Naive thymus-derived CD4-positive, alpha-beta T cell (primary cell): ENCODE data around the gene TM9SF4. TPM values are rescaled to one million over a fixed set of nuclear protein-coding genes. Genes with fewer than 3 reads are reported as not detected.
"Not testable (repeated sequence)": the region's sequence is repeated elsewhere in the genome, so short reads cannot be mapped to it uniquely, and the experiment has no call there.

Source experiments
- ATAC-seq: fragments of 150-1000 bp; cut with Tn5 transposase; 2 replicates; pipeline ENCODE4 v1.10.0; 2021; ENCODE audit warnings: mild to moderate bottlenecking, moderate library complexity
- CTCF ChIA-PET: fragments of 350-600 bp; sonication (Branson Sonifier 250); formaldehyde crosslinking; loops from one replicate; lab custom pipeline; 2021; ENCODE audit warnings: antibody characterized with exemption; lab: Charles Lee
- POLR2A ChIA-PET: fragments of 350-600 bp; sonication (Branson Sonifier 250); formaldehyde crosslinking; loops from one replicate; lab custom pipeline; 2021; ENCODE audit warnings: antibody characterized with exemption, inconsistent platforms; lab: Charles Lee
- DNase-seq, 9 donors: peaks; one replicate each; pipeline versions ENCODE4 v3.0.0 to v3.0.0-alpha.2; 2020 to 2022; ENCODE audit warnings: mixed read lengths in 1 of 9
- H3K27ac ChIP-seq: one replicate; pipeline ENCODE4 v1.7.0; 2013; ENCODE audit warnings: mild to moderate bottlenecking, low read depth, low read length, moderate library complexity
- H3K27me3 ChIP-seq, 2 donors: one replicate each; pipeline ENCODE4 v1.7.0; 2013; ENCODE audit warnings: low read length in 2 of 2, mild to moderate bottlenecking in 2 of 2, moderate library complexity in 2 of 2; ENCODE audit not compliant: control insufficient read depth in 2 of 2, insufficient read depth in 2 of 2
- H3K36me3 ChIP-seq, 3 experiments: 1 replicate in 2 of 3; 2 replicates in 1 of 3; pipeline ENCODE4 v1.7.0; 2013; ENCODE audit warnings: low read length in 3 of 3, mild to moderate bottlenecking in 3 of 3, moderate library complexity in 1 of 3; ENCODE audit not compliant: insufficient read depth in 3 of 3, control insufficient read depth in 2 of 3
- H3K4me1 ChIP-seq, 2 donors: one replicate each; pipeline ENCODE4 v1.7.0; 2013; ENCODE audit warnings: low read length in 2 of 2, mild to moderate bottlenecking in 2 of 2, moderate library complexity in 1 of 2; ENCODE audit not compliant: control insufficient read depth in 2 of 2, insufficient read depth in 2 of 2
- H3K4me3 ChIP-seq: 2 replicates; pipeline ENCODE4 v1.7.0; 2013; ENCODE audit warnings: mild to moderate bottlenecking, low read length
- H3K9me3 ChIP-seq, 3 experiments: 1 replicate in 2 of 3; 2 replicates in 1 of 3; pipeline ENCODE4 v1.7.0; 2013; ENCODE audit warnings: low read length in 3 of 3; ENCODE audit not compliant: control insufficient read depth in 2 of 3
- H3K27ac Mint-ChIP-seq, 9 donors: one replicate each; pipeline ENCODE4 v1.8.0; 2020 to 2022; ENCODE audit warnings: mixed read lengths in 9 of 9, mild to moderate bottlenecking in 8 of 9, moderate library complexity in 5 of 9, inconsistent platforms in 2 of 9
- H3K27me3 Mint-ChIP-seq, 5 donors: one replicate each; pipeline ENCODE4 v1.8.0; 2021 to 2022; ENCODE audit warnings: mixed read lengths in 5 of 5, mild to moderate bottlenecking in 1 of 5
- H3K36me3 Mint-ChIP-seq, 5 donors: one replicate each; pipeline ENCODE4 v1.8.0; 2020 to 2022; ENCODE audit warnings: mixed read lengths in 5 of 5, mild to moderate bottlenecking in 3 of 5, inconsistent platforms in 1 of 5
- H3K4me1 Mint-ChIP-seq, 7 donors: one replicate each; pipeline ENCODE4 v1.8.0; 2020 to 2022; ENCODE audit warnings: mixed read lengths in 7 of 7, mild to moderate bottlenecking in 3 of 7, inconsistent platforms in 1 of 7
- H3K4me3 Mint-ChIP-seq, 10 donors: one replicate each; pipeline ENCODE4 v1.8.0; 2020 to 2022; ENCODE audit warnings: mild to moderate bottlenecking in 10 of 10, mixed read lengths in 10 of 10, moderate library complexity in 6 of 10, inconsistent platforms in 2 of 10
- H3K9me3 Mint-ChIP-seq, 11 donors: one replicate each; pipeline ENCODE4 v1.8.0; 2020 to 2022; ENCODE audit warnings: mixed read lengths in 11 of 11, mild to moderate bottlenecking in 4 of 11, inconsistent platforms in 1 of 11, moderate library complexity in 1 of 11
- intact Hi-C, 2 donors: fragments of 100-400 bp; cut with micrococcal nuclease; formaldehyde crosslinking; loops; one replicate each; pipeline ENCODE4 v1.15.1; 2023
- polyA plus RNA-seq, 2 donors: library from polyadenylated mRNA; unstranded; fragments of 300-500 nt; fragmentation: Illumina TruSeq; gene quantifications; one replicate each; pipeline ENCODE4 v1.2.3, GENCODE V29; 2021
- total RNA-seq, 6 experiments: library from RNA in 5 of 6; stranded (reverse) in 5 of 6; gene quantifications; 1 replicate in 5 of 6; 2 replicates in 1 of 6; pipeline ENCODE4 v1.2.3 and lab custom pipeline; 2021 to 2026

Gene TM9SF4
- total and polyA plus RNA-seq, 7 experiments from 2014 or later: 31.2 to 61.0 (median 41.5) TPM

GRCh38 chr20:32163951-32164350 lies 54.4 kb downstream of the TM9SF4 start:
- no peaks in the 10 kb centered on the region for H3K27me3 Mint-ChIP-seq
- peaks cover 0 to 5% (median 0%) of the 10 kb centered on the region in 11 donors for H3K9me3 Mint-ChIP-seq
- H3K36me3 ChIP-seq: peaks cover 0 to 64% (median 13%) of the 10 kb centered on the region in 3 experiments
- H3K27me3 ChIP-seq: no peaks in the 10 kb centered on the region
- ChIA-PET CTCF (interaction anchor here (0.7 kb wide), 1 partner anchor 955 kb away, joined by 3 read pairs; no protein-coding TSS in a partner anchor), POLR2A (no interaction called here)
- ATAC-seq (no peak), DNase-seq (no peak)
- H3K36me3 Mint-ChIP-seq: peaks cover 10 to 55% (median 34%) of the 10 kb centered on the region in 5 donors
- no peaks in the 10 kb centered on the region for H3K4me1 ChIP-seq
- H3K9me3 ChIP-seq: no peaks in the 10 kb centered on the region
- intact Hi-C loops: no loop called here
- no peak overlapping the region for H3K27ac Mint-ChIP-seq
- no peak overlapping the region for H3K4me3 ChIP-seq
- no peak overlapping the region for H3K4me3 Mint-ChIP-seq
- no peak overlapping the region for H3K27ac ChIP-seq
- peaks cover 0 to 5% (median 0%) of the 10 kb centered on the region in 7 donors for H3K4me1 Mint-ChIP-seq

GRCh38 chr20:32164984-32165735 lies 55.6 kb downstream of the TM9SF4 start:
- Mint-ChIP-seq H3K27ac (no peak overlapping the region), H3K27me3 (no peaks in the 10 kb centered on the region), H3K9me3 (peaks cover 0 to 5% (median 0%) of the 10 kb centered on the region in 11 donors), H3K4me3 (no peak overlapping the region), H3K36me3 (peaks cover 10 to 54% (median 31%) of the 10 kb centered on the region in 5 donors), H3K4me1 (peaks cover 0 to 5% (median 0%) of the 10 kb centered on the region in 7 donors)
- DNase-seq: no peak
- no peak overlapping the region for H3K4me3 ChIP-seq
- POLR2A ChIA-PET: no interaction called here
- peaks cover 0 to 52% (median 13%) of the 10 kb centered on the region in 3 experiments for H3K36me3 ChIP-seq
- CTCF ChIA-PET: interaction anchor here (0.5 kb wide), 1 partner anchor 133 kb away, joined by 3 read pairs; no protein-coding TSS in a partner anchor
- H3K27me3 ChIP-seq: no peaks in the 10 kb centered on the region
- intact Hi-C loops: no loop called here
- ATAC-seq: no peak
- no peak overlapping the region for H3K27ac ChIP-seq
- H3K4me1 ChIP-seq: no peaks in the 10 kb centered on the region
- no peaks in the 10 kb centered on the region for H3K9me3 ChIP-seq

GRCh38 chr20:32165836-32166545 lies 56.5 kb downstream of the TM9SF4 start:
- H3K27ac Mint-ChIP-seq: peak overlapping the region in 1 of 9 donors; percentile 17
- ChIA-PET POLR2A (no interaction called here), CTCF (interaction anchor here (0.5 kb wide), 1 partner anchor 134 kb away, joined by 3 read pairs; no protein-coding TSS in a partner anchor)
- H3K36me3 ChIP-seq: peaks cover 0 to 47% (median 13%) of the 10 kb centered on the region in 3 experiments
- ATAC-seq: no peak
- peaks cover 0 to 5% (median 0%) of the 10 kb centered on the region in 11 donors for H3K9me3 Mint-ChIP-seq
- no peaks in the 10 kb centered on the region for H3K9me3 ChIP-seq
- peaks cover 0 to 5% (median 0%) of the 10 kb centered on the region in 7 donors for H3K4me1 Mint-ChIP-seq
- intact Hi-C loops: no loop called here
- no peaks in the 10 kb centered on the region for H3K4me1 ChIP-seq
- H3K27me3 ChIP-seq: no peaks in the 10 kb centered on the region
- peaks cover 10 to 50% (median 31%) of the 10 kb centered on the region in 5 donors for H3K36me3 Mint-ChIP-seq
- no peaks in the 10 kb centered on the region for H3K27me3 Mint-ChIP-seq
- H3K4me3 Mint-ChIP-seq: no peak overlapping the region
- no peak overlapping the region for H3K4me3 ChIP-seq
- DNase-seq: no peak
- no peak overlapping the region for H3K27ac ChIP-seq

GRCh38 chr20:32167552-32167951 lies 58.0 kb downstream of the TM9SF4 start:
- Mint-ChIP-seq H3K27ac (peak overlapping the region in 5 of 9 donors; percentile 4 to 73 (median 20)), H3K4me3 (no peak overlapping the region), H3K36me3 (peaks cover 7 to 39% (median 19%) of the 10 kb centered on the region in 5 donors), H3K4me1 (peaks cover 0 to 5% (median 0%) of the 10 kb centered on the region in 7 donors), H3K9me3 (peaks cover 0 to 5% (median 0%) of the 10 kb centered on the region in 11 donors), H3K27me3 (no peaks in the 10 kb centered on the region)
- no peaks in the 10 kb centered on the region for H3K4me1 ChIP-seq
- no peaks in the 10 kb centered on the region for H3K9me3 ChIP-seq
- H3K27ac ChIP-seq: no peak overlapping the region
- H3K27me3 ChIP-seq: no peaks in the 10 kb centered on the region
- ATAC-seq (no peak), DNase-seq (no peak)
- H3K4me3 ChIP-seq: no peak overlapping the region
- ChIA-PET POLR2A (no interaction called here), CTCF (no interaction called here)
- peaks cover 0 to 31% (median 7%) of the 10 kb centered on the region in 3 experiments for H3K36me3 ChIP-seq
- intact Hi-C loops: no loop called here

- H3K27ac Mint-ChIP-seq: peak overlapping the region in 1 of 9 donors; percentile 22
- POLR2A ChIA-PET: interaction anchor here (0.7 kb wide), 1 partner anchor 33 kb away, joined by 3 read pairs; no protein-coding TSS in a partner anchor
- DNase-seq: no peak
- H3K4me1 Mint-ChIP-seq: peaks cover 0 to 5% (median 0%) of the 10 kb centered on the region in 7 donors
- peaks cover 0 to 29% (median 7%) of the 10 kb centered on the region in 3 experiments for H3K36me3 ChIP-seq
- no peaks in the 10 kb centered on the region for H3K27me3 ChIP-seq
- no peaks in the 10 kb centered on the region for H3K4me1 ChIP-seq
- H3K4me3 ChIP-seq: no peak overlapping the region
- H3K36me3 Mint-ChIP-seq: peaks cover 5 to 37% (median 18%) of the 10 kb centered on the region in 5 donors
- no peak for ATAC-seq
- no peak overlapping the region for H3K4me3 Mint-ChIP-seq
- no peak overlapping the region for H3K27ac ChIP-seq
- intact Hi-C loops: no loop called here
- peaks cover 0 to 5% (median 0%) of the 10 kb centered on the region in 11 donors for H3K9me3 Mint-ChIP-seq
- no peaks in the 10 kb centered on the region for H3K9me3 ChIP-seq
- CTCF ChIA-PET: interaction anchor here (0.6 kb wide), 1 partner anchor 12 kb away, joined by 3 read pairs; no protein-coding TSS in a partner anchor
- H3K27me3 Mint-ChIP-seq: no peaks in the 10 kb centered on the region
Measured at GRCh38 chr20:32168184-32168910, 58.8 kb downstream of the TM9SF4 start.

GRCh38 chr20:32177696-32178095 lies 68.2 kb downstream of the TM9SF4 start:
- H3K27me3 ChIP-seq, CTCF ChIA-PET, H3K27ac ChIP-seq, DNase-seq, H3K36me3 Mint-ChIP-seq, H3K9me3 ChIP-seq, H3K27me3 Mint-ChIP-seq, intact Hi-C loops, POLR2A ChIA-PET, H3K27ac Mint-ChIP-seq, H3K9me3 Mint-ChIP-seq, ATAC-seq, H3K4me3 Mint-ChIP-seq, H3K4me1 Mint-ChIP-seq, H3K36me3 ChIP-seq, H3K4me1 ChIP-seq, H3K4me3 ChIP-seq: not testable (repeated sequence)
